CD14-positive monocyte (primary cell): ENCODE measurements around the gene DPH7. TPM values are rescaled to one million over a fixed set of nuclear protein-coding genes. Genes with fewer than 3 reads are reported as not detected.

ENCODE experiments used
- DNase-seq, 3 donors: peaks; one replicate each; pipeline ENCODE4 v3.0.0-alpha.2; 2011 to 2022
- H2AFZ ChIP-seq: 2 replicates; pipeline ENCODE4 v1.6.0; 2012; ENCODE audit warnings: mild to moderate bottlenecking, low read depth, low read length, inconsistent platforms; ENCODE audit not compliant: insufficient read depth, poor library complexity, severe bottlenecking
- H3K27ac ChIP-seq, 2 donors: 1 replicate in 1 of 2; 2 replicates in 1 of 2; pipeline ENCODE4 v1.5.1; 2012 to 2013; ENCODE audit warnings: low read length in 2 of 2, control low read depth in 1 of 2, inconsistent platforms in 1 of 2, low read depth in 1 of 2, mild to moderate bottlenecking in 1 of 2
- H3K27me3 ChIP-seq, 2 donors: one replicate each; pipeline versions ENCODE4 v1.6.0 to v1.6.1; 2011 to 2013; ENCODE audit warnings: low read length in 2 of 2; ENCODE audit not compliant: control insufficient read depth in 2 of 2, insufficient read depth in 2 of 2
- H3K36me3 ChIP-seq, 2 donors: replicated peaks in 1 of 2; 1 replicate in 1 of 2; 2 replicates in 1 of 2; pipeline versions ENCODE4 v1.5.1 to v1.6.1; 2012 to 2013; ENCODE audit warnings: low read length in 2 of 2, control low read depth in 1 of 2, inconsistent platforms in 1 of 2, mild to moderate bottlenecking in 1 of 2; ENCODE audit not compliant: insufficient read depth in 2 of 2, control insufficient read depth in 1 of 2
- H3K4me1 ChIP-seq, 2 donors: 1 replicate in 1 of 2; 2 replicates in 1 of 2; pipeline versions ENCODE4 v1.5.1 to v1.6.1; 2012 to 2013; ENCODE audit warnings: low read length in 2 of 2, control low read depth in 1 of 2, inconsistent platforms in 1 of 2, mild to moderate bottlenecking in 1 of 2, moderate library complexity in 1 of 2; ENCODE audit not compliant: insufficient read depth in 2 of 2, control insufficient read depth in 1 of 2
- H3K4me2 ChIP-seq: replicated peaks from 2 replicates; pipeline ENCODE3; 2012; ENCODE audit warnings: low read length, moderate library complexity, mild to moderate bottlenecking; ENCODE audit not compliant: poor library complexity, severe bottlenecking; ENCODE audit errors: extremely low read depth
- H3K4me3 ChIP-seq, 3 experiments: fragments of 200-600 bp in 1 of 3; sonication (generic) in 1 of 3; replicated peaks in 1 of 3; 1 replicate in 2 of 3; 2 replicates in 1 of 3; pipeline ENCODE4 v1.5.1; 2011 to 2013; ENCODE audit warnings: low read length in 3 of 3, mild to moderate bottlenecking in 3 of 3, control low read depth in 2 of 3, low read depth in 2 of 3, inconsistent platforms in 1 of 3, moderate library complexity in 1 of 3
- H3K79me2 ChIP-seq: 2 replicates; pipeline ENCODE4 v1.6.0; 2012; ENCODE audit warnings: mild to moderate bottlenecking, control low read depth, inconsistent platforms, low read length, moderate library complexity; ENCODE audit not compliant: insufficient read depth
- H3K9ac ChIP-seq: 2 replicates; pipeline ENCODE4 v1.6.0; 2017; ENCODE audit warnings: low read length, mild to moderate bottlenecking; ENCODE audit not compliant: insufficient read depth, poor library complexity, severe bottlenecking
- H3K9me3 ChIP-seq, 2 donors: replicated peaks in 1 of 2; 1 replicate in 1 of 2; 2 replicates in 1 of 2; pipeline versions ENCODE4 v1.5.1 to v1.6.1; 2012 to 2013; ENCODE audit warnings: low read length in 2 of 2, control low read depth in 1 of 2; ENCODE audit not compliant: control insufficient read depth in 1 of 2, insufficient read depth in 1 of 2
- H4K20me1 ChIP-seq: 2 replicates; pipeline ENCODE4 v1.6.0; 2012; ENCODE audit warnings: mild to moderate bottlenecking, low read length, control low read depth, moderate library complexity; ENCODE audit not compliant: insufficient read depth
- H3K27ac Mint-ChIP-seq, 7 donors: one replicate each; pipeline ENCODE4 v1.8.0; 2020; ENCODE audit warnings: mild to moderate bottlenecking in 7 of 7, mixed read lengths in 7 of 7, moderate library complexity in 6 of 7, inconsistent platforms in 2 of 7
- H3K27me3 Mint-ChIP-seq, 3 donors: one replicate each; pipeline ENCODE4 v1.8.0; 2021 to 2022; ENCODE audit warnings: low read depth in 3 of 3, mild to moderate bottlenecking in 3 of 3, mixed read lengths in 3 of 3, moderate library complexity in 3 of 3, inconsistent platforms in 1 of 3
- H3K36me3 Mint-ChIP-seq, 2 donors: one replicate each; pipeline ENCODE4 v1.8.0; 2020; ENCODE audit warnings: mixed read lengths in 2 of 2, inconsistent platforms in 1 of 2, mild to moderate bottlenecking in 1 of 2
- H3K4me1 Mint-ChIP-seq: one replicate; pipeline ENCODE4 v1.8.0; 2020; ENCODE audit warnings: mild to moderate bottlenecking, mixed read lengths
- H3K4me3 Mint-ChIP-seq, 2 donors: one replicate each; pipeline ENCODE4 v1.8.0; 2020; ENCODE audit warnings: mild to moderate bottlenecking in 2 of 2, mixed read lengths in 2 of 2, moderate library complexity in 1 of 2
- H3K9me3 Mint-ChIP-seq, 7 donors: one replicate each; pipeline ENCODE4 v1.8.0; 2020 to 2022; ENCODE audit warnings: mixed read lengths in 7 of 7, mild to moderate bottlenecking in 6 of 7, moderate library complexity in 6 of 7, inconsistent platforms in 2 of 7
- WGBS: methylation state at CpG from one replicate; pipeline ENCODE4 v1.1.5; 2013; ENCODE audit warnings: missing lambda C conversion rate; ENCODE audit not compliant: insufficient coverage; 5-methylcytosine and 5-hydroxymethylcytosine counted together
- intact Hi-C, 2 donors: fragments of 100-400 bp; cut with micrococcal nuclease; formaldehyde crosslinking; loops; one replicate each; pipeline versions ENCODE4 v1.15.0 to v1.15.1; 2023
- polyA plus RNA-seq, 3 donors: library from polyadenylated mRNA; depleted of rRNA in 1 of 3; unstranded in 2 of 3; stranded (reverse) in 1 of 3; fragments of 300-500 nt in 2 of 3; fragments of >200 nt in 1 of 3; fragmentation: Illumina TruSeq in 2 of 3; gene quantifications; 1 replicate in 2 of 3; 2 replicates in 1 of 3; pipeline ENCODE4 v1.2.3, GENCODE V29; 2012 to 2021
- TF ChIP-seq, protein P1 (sequence below): fragments of 200-600 bp; IDR thresholded peaks from one replicate; pipeline ENCODE4 v1.8.0; 2022; ENCODE audit warnings: antibody characterized with exemption, mild to moderate bottlenecking

The DPH7 gene
- polyA plus RNA-seq, 3 donors, result 13.1 to 45.6 (median 14.2) TPM

DNA sequence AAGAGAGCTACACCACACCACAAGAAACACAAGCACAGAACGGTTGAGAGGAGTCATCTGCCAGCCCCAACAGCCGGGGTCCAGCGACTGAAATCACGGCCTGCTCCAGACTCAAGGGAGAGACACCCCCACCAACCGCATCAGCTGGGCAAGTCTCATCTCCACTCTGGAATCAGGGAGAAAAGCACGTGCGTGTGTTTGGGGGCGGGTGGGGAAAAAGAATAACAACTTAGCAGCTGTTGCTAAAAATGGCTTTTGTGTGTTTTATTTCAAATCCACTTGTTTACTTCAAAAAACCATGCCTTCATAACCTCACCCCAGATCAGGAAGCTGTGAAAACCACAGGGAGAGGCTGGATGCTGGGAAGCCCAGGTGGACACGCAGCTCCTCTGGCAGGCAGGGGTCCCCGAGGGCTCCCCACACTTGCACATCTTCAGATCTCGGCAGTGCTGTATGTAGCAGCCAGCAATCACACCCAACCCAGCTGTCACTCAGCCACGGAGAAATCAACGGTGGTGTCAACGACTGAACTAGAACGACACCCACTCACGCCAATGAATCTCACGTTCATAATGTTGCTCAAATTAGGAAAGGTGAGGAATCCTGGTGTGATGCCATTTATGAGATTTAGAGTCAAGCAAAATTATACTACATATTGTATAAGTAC is 47.5 kb downstream of the DPH7 start:
- Histone ChIP-seq H3K4me2 (no peak overlapping the region), H3K4me1 (no peaks in the 10 kb centered on the region), H3K36me3 (no peaks in the 10 kb centered on the region), H4K20me1 (no peaks in the 10 kb centered on the region), H3K9ac (no peak overlapping the region), H3K27me3 (no peaks in the 10 kb centered on the region), H3K27ac (no peak overlapping the region), H2AFZ (no peak overlapping the region), H3K79me2 (no peaks in the 10 kb centered on the region), H3K9me3 (no peaks in the 10 kb centered on the region), H3K4me3 (no peak overlapping the region)
- DNase-seq, result no peak
- WGBS, result 10% methylated on average over 3 of the region's 17 CpGs
- Mint-ChIP-seq H3K9me3 (peaks cover 0 to 2% (median 0%) of the 10 kb centered on the region in 7 donors), H3K27ac (no peak overlapping the region), H3K4me3 (no peak overlapping the region), H3K4me1 (peaks cover 11% of the 10 kb centered on the region), H3K36me3 (no peaks in the 10 kb centered on the region), H3K27me3 (peaks cover 0 to 2% (median 0%) of the 10 kb centered on the region in 3 donors)
- intact Hi-C loops, result no loop called here
- TF ChIP-seq, protein P1, sequence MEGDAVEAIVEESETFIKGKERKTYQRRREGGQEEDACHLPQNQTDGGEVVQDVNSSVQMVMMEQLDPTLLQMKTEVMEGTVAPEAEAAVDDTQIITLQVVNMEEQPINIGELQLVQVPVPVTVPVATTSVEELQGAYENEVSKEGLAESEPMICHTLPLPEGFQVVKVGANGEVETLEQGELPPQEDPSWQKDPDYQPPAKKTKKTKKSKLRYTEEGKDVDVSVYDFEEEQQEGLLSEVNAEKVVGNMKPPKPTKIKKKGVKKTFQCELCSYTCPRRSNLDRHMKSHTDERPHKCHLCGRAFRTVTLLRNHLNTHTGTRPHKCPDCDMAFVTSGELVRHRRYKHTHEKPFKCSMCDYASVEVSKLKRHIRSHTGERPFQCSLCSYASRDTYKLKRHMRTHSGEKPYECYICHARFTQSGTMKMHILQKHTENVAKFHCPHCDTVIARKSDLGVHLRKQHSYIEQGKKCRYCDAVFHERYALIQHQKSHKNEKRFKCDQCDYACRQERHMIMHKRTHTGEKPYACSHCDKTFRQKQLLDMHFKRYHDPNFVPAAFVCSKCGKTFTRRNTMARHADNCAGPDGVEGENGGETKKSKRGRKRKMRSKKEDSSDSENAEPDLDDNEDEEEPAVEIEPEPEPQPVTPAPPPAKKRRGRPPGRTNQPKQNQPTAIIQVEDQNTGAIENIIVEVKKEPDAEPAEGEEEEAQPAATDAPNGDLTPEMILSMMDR, result no peak

DNA sequence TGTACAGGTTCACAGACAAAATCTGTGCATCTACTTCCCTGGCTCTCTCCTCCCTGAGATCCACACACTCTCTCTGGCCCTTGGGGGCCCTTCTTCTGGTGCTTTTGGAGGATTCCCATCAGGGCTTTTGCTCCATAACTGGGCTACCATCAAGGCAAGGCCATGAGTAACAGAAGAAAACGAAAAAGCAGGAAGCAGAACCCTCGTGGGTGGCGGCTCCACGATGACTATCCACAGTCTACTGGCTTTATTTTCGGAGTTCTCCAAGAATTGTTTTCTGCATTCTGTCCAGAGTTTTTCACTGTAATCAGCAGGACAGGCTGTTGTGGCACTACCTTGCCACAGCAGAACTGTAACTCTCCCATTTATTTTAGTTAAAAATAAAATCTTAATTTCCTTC is 48.4 kb downstream of the DPH7 start:
- intact Hi-C loops, result no loop called here
- H4K20me1 ChIP-seq, result no peaks in the 10 kb centered on the region
- Mint-ChIP-seq H3K4me3 (no peak overlapping the region), H3K9me3 (peaks cover 0 to 2% (median 0%) of the 10 kb centered on the region in 7 donors), H3K27ac (no peak overlapping the region), H3K27me3 (peaks cover 0 to 2% (median 0%) of the 10 kb centered on the region in 3 donors), H3K36me3 (no peaks in the 10 kb centered on the region), H3K4me1 (peaks cover 13% of the 10 kb centered on the region)
- no peak for DNase-seq
- H3K27ac ChIP-seq, result no peak overlapping the region
- H3K9me3 ChIP-seq, result no peaks in the 10 kb centered on the region
- no peak overlapping the region for H2AFZ ChIP-seq
- H3K4me2 ChIP-seq, result no peak overlapping the region
- no peak overlapping the region for H3K9ac ChIP-seq
- no peaks in the 10 kb centered on the region for H3K27me3 ChIP-seq
- WGBS, result 34% methylated on average over 5 of the region's 5 CpGs
- no peak overlapping the region for H3K4me3 ChIP-seq
- TF ChIP-seq, protein P1, result no peak
- no peaks in the 10 kb centered on the region for H3K79me2 ChIP-seq
- H3K4me1 ChIP-seq, result no peaks in the 10 kb centered on the region
- no peaks in the 10 kb centered on the region for H3K36me3 ChIP-seq
